ENCODE results near the gene SZRD1.

The SZRD1 gene

GRCh38 chr1:16397120-16397519, 30.1 kb downstream of the SZRD1 start:
- DNase-seq: no peak

GRCh38 chr1:16398371-16398953, 31.4 kb downstream of the SZRD1 start:
- DNase-seq: no peak

- no peak for DNase-seq
Observed at GRCh38 chr1:16402742-16403141, 35.7 kb downstream of the SZRD1 start.

GRCh38 chr1:16405441-16405840, 38.4 kb downstream of the SZRD1 start:
- DNase-seq: no peak

- no peak for DNase-seq
Observed at GRCh38 chr1:16406868-16407267, 39.8 kb downstream of the SZRD1 start.

- no peak for DNase-seq
Observed at GRCh38 chr1:16409536-16410152, 42.6 kb downstream of the SZRD1 start.

GRCh38 chr1:16410803-16411202, 43.8 kb downstream of the SZRD1 start:
- DNase-seq: no peak

- DNase-seq: no peak
Observed at GRCh38 chr1:16413191-16413590, 46.1 kb downstream of the SZRD1 start.

GRCh38 chr1:16418823-16419425, 51.9 kb downstream of the SZRD1 start:
- DNase-seq: no peak

GRCh38 chr1:16420424-16421118, 53.5 kb downstream of the SZRD1 start:
- DNase-seq: peak; percentile 34 to 73

- peak in 1 of 2 donors; percentile 28 for DNase-seq
Observed at GRCh38 chr1:16421201-16421600, 54.2 kb downstream of the SZRD1 start.

- DNase-seq: no peak
Observed at GRCh38 chr1:16422041-16422440, 55.0 kb downstream of the SZRD1 start.

GRCh38 chr1:16425125-16426025, 58.3 kb downstream of the SZRD1 start:
- DNase-seq: no peak

GRCh38 chr1:16430606-16431005, 63.6 kb downstream of the SZRD1 start:
- no peak for DNase-seq

GRCh38 chr1:16433030-16433429, 66.0 kb downstream of the SZRD1 start:
- no peak for DNase-seq

- DNase-seq: no peak
Observed at GRCh38 chr1:16434007-16434406, 67.0 kb downstream of the SZRD1 start.

GRCh38 chr1:16434501-16434900, 67.5 kb downstream of the SZRD1 start:
- DNase-seq: no peak

- DNase-seq: no peak
Observed at GRCh38 chr1:16436946-16437474, 70.0 kb downstream of the SZRD1 start, which contains the start of gene SPATA21. Gene SPATA21 (minus strand): TSS chr1:16437424. CDS start chr1:16431371, 6,053 bp downstream.

GRCh38 chr1:16438516-16438915, 71.5 kb downstream of the SZRD1 start:
- no peak for DNase-seq

GRCh38 chr1:16438924-16439323, 71.9 kb downstream of the SZRD1 start:
- no peak for DNase-seq

GRCh38 chr1:16440131-16440469, 73.1 kb downstream of the SZRD1 start:
- DNase-seq: no peak

GRCh38 chr1:16440470-16441281, 73.6 kb downstream of the SZRD1 start, which contains the start of gene NECAP2:
Gene NECAP2 (plus strand): TSS chr1:16440724. CDS start chr1:16440762, 38 bp downstream.
- DNase-seq: peak; percentile 91 to 94
